Lung (tissue), 12 donors: ENCODE measurements around the gene PHAF1. TPM values are rescaled to one million over a fixed set of nuclear protein-coding genes. Genes with fewer than 3 reads are reported as not detected.

Source experiments
- ATAC-seq: fragments of 200-7000 bp; cut with Tn5 transposase; one replicate; pipeline ENCODE4 v1.9.1; 2020; ENCODE audit warnings: moderate number of reproducible peaks; ENCODE audit not compliant: insufficient read depth, low FRiP score
- DNase-seq, 3 donors: peaks; one replicate each; pipeline ENCODE4 v3.0.0-alpha.2; 2013 to 2017
- H3K27ac ChIP-seq, 2 donors: one replicate each; pipeline ENCODE4 v1.5.1; 2013; ENCODE audit warnings: mild to moderate bottlenecking in 2 of 2, moderate library complexity in 2 of 2, control low read depth in 1 of 2, inconsistent platforms in 1 of 2, low read depth in 1 of 2, low read length in 1 of 2
- H3K27me3 ChIP-seq, 3 donors: one replicate each; pipeline ENCODE4 v1.5.1; 2013; ENCODE audit warnings: low read length in 2 of 3; ENCODE audit not compliant: control insufficient read depth in 3 of 3, insufficient read depth in 3 of 3
- H3K36me3 ChIP-seq, 4 donors: one replicate each; pipeline ENCODE4 v1.5.1; 2013; ENCODE audit warnings: low read length in 4 of 4, mild to moderate bottlenecking in 1 of 4, moderate library complexity in 1 of 4; ENCODE audit not compliant: control insufficient read depth in 4 of 4, insufficient read depth in 4 of 4
- H3K4me1 ChIP-seq, 5 donors: one replicate each; pipeline ENCODE4 v1.5.1; 2013; ENCODE audit warnings: low read length in 5 of 5, mild to moderate bottlenecking in 2 of 5, moderate library complexity in 1 of 5; ENCODE audit not compliant: control insufficient read depth in 5 of 5, insufficient read depth in 5 of 5
- H3K4me3 ChIP-seq: one replicate; pipeline ENCODE4 v1.5.1; 2013; ENCODE audit warnings: mild to moderate bottlenecking, control low read depth, moderate library complexity
- H3K9ac ChIP-seq, 2 donors: one replicate each; pipeline ENCODE4 v1.5.1; 2013; ENCODE audit warnings: low read length in 2 of 2, control low read depth in 1 of 2; ENCODE audit not compliant: insufficient read depth in 1 of 2
- H3K9me3 ChIP-seq, 4 donors: one replicate each; pipeline ENCODE4 v1.5.1; 2013; ENCODE audit warnings: low read length in 3 of 4, mild to moderate bottlenecking in 1 of 4, moderate library complexity in 1 of 4; ENCODE audit not compliant: control insufficient read depth in 4 of 4, insufficient read depth in 3 of 4
- WGBS, 2 donors: extraction: QIAGEN DNeasy Blood & Tissue Kit; methylation state at CpG; one replicate each; pipeline ENCODE4 v1.1.7; 2013; 5-methylcytosine and 5-hydroxymethylcytosine counted together
- polyA plus RNA-seq, 2 donors: library from polyadenylated mRNA; stranded (reverse); fragments of 200-250 nt; gene quantifications; one replicate each; pipeline ENCODE4 v1.2.1, GENCODE V29; 2013
- total RNA-seq, 2 donors: library from RNA; depleted of rRNA in 1 of 2; stranded (reverse); fragments of >200 nt in 1 of 2; gene quantifications; one replicate each; pipeline ENCODE4 v1.2.1, GENCODE V29; 2014 to 2021
- TF ChIP-seq, protein P1 (sequence below): IDR thresholded peaks from 2 replicates; pipeline ENCODE4 v1.5.1; 2012; ENCODE audit warnings: mild to moderate bottlenecking; ENCODE audit errors: control extremely low read depth, extremely low read depth
- donor health status: control.
- donor health status: control.
- donor health status: Bipolar disorder and iron deficiency.
- donor health status: healthy.
- donor health status: DM: yes; HTN: yes; CAD: no.

Gene PHAF1
- total and polyA plus RNA-seq, 4 donors: 9.1 to 36.1 (median 13.3) TPM

DNA sequence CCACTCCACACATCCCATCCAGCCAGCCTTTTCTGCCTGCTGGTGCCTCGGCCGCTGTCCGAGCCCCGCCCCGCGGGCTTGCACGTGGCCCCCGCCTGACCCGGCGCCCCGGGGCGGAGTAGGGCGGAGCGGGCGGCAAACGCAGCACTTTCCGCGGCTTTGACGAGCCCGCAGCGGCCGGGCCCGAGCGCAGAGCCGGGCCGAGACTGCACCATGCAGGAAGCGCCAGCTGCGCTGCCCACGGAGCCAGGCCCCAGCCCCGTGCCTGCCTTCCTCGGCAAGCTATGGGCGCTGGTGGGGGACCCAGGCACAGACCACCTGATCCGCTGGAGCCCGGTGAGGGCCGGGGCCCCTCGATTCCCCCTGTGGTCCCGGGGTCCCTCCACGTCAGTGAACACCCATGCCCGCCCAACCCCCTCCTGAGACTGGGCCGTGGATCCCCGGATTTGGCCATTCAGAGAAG, 54.9 kb downstream of the PHAF1 start, which contains the start of gene HSF4:
Gene HSF4 (plus strand): TSS at position 147 of the 463 bp plus-strand sequence. CDS start 67 bp downstream, at position 214.
- Histone ChIP-seq H3K27me3 (peaks cover 0 to 81% (median 62%) of the 10 kb centered on the region in 3 donors), H3K4me1 (peaks cover 0 to 42% (median 12%) of the 10 kb centered on the region in 5 donors), H3K9ac (no peak within 1 kb of the TSS), H3K4me3 (peak within 1 kb of the TSS; percentile 32), H3K9me3 (peaks cover 0 to 2% (median 0%) of the 10 kb centered on the region in 4 donors), H3K36me3 (peaks cover 0 to 5% (median 0%) of the 10 kb centered on the region in 4 donors), H3K27ac (peak within 1 kb of the TSS in 1 of 2 donors; percentile 49)
- WGBS, 2 donors: 2 to 3% methylated on average over 26 to 41 of the region's 41 CpGs
- ATAC-seq: peak; percentile 23
- DNase-seq: no peak
- TF ChIP-seq, protein P1, sequence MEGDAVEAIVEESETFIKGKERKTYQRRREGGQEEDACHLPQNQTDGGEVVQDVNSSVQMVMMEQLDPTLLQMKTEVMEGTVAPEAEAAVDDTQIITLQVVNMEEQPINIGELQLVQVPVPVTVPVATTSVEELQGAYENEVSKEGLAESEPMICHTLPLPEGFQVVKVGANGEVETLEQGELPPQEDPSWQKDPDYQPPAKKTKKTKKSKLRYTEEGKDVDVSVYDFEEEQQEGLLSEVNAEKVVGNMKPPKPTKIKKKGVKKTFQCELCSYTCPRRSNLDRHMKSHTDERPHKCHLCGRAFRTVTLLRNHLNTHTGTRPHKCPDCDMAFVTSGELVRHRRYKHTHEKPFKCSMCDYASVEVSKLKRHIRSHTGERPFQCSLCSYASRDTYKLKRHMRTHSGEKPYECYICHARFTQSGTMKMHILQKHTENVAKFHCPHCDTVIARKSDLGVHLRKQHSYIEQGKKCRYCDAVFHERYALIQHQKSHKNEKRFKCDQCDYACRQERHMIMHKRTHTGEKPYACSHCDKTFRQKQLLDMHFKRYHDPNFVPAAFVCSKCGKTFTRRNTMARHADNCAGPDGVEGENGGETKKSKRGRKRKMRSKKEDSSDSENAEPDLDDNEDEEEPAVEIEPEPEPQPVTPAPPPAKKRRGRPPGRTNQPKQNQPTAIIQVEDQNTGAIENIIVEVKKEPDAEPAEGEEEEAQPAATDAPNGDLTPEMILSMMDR: no peak

DNA sequence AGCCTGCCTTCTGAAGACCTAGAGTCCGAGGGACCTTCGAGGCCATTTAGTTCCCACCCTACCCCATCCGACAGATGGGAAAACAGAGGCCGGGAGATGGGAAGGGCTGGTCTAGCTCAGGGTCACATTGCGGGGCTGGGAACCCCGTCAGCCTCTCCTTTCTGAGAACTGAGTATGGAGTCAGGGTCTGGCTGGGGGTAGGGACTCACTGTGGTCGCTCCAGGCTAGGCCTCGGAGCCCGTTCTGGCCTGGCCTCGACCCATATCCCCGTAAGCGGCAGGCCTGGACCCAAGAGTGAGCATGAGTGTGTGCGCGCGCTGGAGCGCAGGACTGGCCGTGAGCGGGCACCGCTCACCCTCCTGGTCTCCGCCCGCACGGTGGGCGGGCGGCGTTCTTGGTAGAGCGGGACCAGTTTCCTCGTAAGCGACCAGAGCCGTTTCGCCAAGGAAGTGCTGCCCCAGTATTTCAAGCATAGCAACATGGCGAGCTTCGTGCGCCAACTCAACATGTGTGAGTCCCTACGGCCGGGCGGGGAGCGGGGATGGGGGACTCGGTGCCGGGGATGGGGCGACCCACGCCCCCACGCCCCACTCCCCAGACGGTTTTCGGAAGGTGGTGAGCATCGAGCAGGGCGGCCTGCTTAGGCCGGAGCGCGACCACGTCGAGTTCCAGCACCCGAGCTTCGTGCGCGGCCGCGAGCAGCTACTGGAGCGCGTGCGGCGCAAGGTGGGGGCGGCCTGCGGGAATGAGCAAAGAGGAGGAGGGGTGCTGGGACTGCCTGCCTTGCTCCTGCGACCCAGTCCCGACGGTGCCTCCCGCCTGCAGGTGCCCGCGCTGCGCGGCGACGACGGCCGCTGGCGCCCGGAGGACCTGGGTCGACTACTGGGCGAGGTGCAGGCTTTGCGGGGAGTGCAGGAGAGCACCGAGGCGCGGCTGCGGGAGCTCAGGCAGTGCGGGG, 55.7 kb downstream of the PHAF1 start:
- 6 to 19% methylated on average over 69 to 85 of the region's 85 CpGs for WGBS, 2 donors
- peaks cover 0 to 42% (median 19%) of the 10 kb centered on the region in 5 donors for H3K4me1 ChIP-seq
- TF ChIP-seq, protein P1: no peak
- DNase-seq: no peak
- H3K9ac ChIP-seq: no peak overlapping the region
- H3K27me3 ChIP-seq: peaks cover 0 to 81% (median 59%) of the 10 kb centered on the region in 3 donors
- H3K36me3 ChIP-seq: peaks cover 0 to 5% (median 0%) of the 10 kb centered on the region in 4 donors
- H3K4me3 ChIP-seq: no peak overlapping the region
- no peak for ATAC-seq
- no peak overlapping the region for H3K27ac ChIP-seq
- peaks cover 0 to 2% (median 0%) of the 10 kb centered on the region in 4 donors for H3K9me3 ChIP-seq

DNA sequence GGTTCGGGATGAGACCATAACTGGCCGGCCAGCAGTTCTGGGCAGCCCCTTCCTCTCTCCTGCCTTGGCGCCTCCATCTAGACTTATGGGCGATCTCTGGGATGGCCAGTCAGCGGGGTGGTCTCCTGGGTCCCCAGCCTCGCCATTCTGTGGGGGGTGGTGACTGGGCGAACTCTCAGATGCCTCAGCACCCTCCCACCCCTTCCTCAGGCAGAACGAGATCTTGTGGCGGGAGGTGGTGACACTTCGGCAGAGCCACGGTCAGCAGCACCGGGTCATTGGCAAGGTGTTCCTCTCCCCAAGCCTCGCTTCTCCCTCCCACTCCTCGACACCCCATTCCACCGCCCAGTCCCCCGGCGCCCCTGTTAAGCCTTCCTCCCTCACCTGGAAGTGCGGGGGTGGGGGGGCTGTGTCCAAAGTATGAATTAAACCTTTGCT, 56.4 kb downstream of the PHAF1 start:
- 28 to 39% methylated on average over 16 to 18 of the region's 18 CpGs for WGBS, 2 donors
- ATAC-seq (no peak), DNase-seq (no peak)
- H3K9me3 ChIP-seq: peaks cover 0 to 2% (median 0%) of the 10 kb centered on the region in 4 donors
- H3K27ac ChIP-seq: no peak overlapping the region
- H3K36me3 ChIP-seq: peaks cover 0 to 5% (median 0%) of the 10 kb centered on the region in 4 donors
- peaks cover 0 to 78% (median 53%) of the 10 kb centered on the region in 3 donors for H3K27me3 ChIP-seq
- peaks cover 0 to 40% (median 19%) of the 10 kb centered on the region in 5 donors for H3K4me1 ChIP-seq
- no peak overlapping the region for H3K9ac ChIP-seq
- TF ChIP-seq, protein P1: no peak
- no peak overlapping the region for H3K4me3 ChIP-seq
